OCI-LY1 (cell line): ENCODE data around the gene NEK4.

Experiments
- H2AFZ ChIP-seq: fragments of 200-600 bp; sonication (generic), shearing (Covaris generic); 2 replicates; pipeline ENCODE4 v1.6.0; 2014; ENCODE audit warnings: antibody characterized with exemption, mild to moderate bottlenecking, low read length
- H3F3A ChIP-seq: fragments of 200-600 bp; sonication (generic), shearing (Covaris generic); 2 replicates; pipeline ENCODE4 v1.6.0; 2014; ENCODE audit warnings: mild to moderate bottlenecking, antibody characterized with exemption, low read length, moderate library complexity; ENCODE audit not compliant: insufficient read depth
- H3K27ac ChIP-seq: fragments of 200-600 bp; sonication (generic); 2 replicates; pipeline ENCODE4 v1.5.1; 2014; ENCODE audit warnings: low read length, mixed run types, mild to moderate bottlenecking, low read depth; ENCODE audit not compliant: poor library complexity, severe bottlenecking
- H3K27me3 ChIP-seq: fragments of 200-600 bp; sonication (generic); 2 replicates; pipeline ENCODE4 v1.6.0; 2014; ENCODE audit warnings: antibody characterized with exemption, mild to moderate bottlenecking, low read length, moderate library complexity; ENCODE audit not compliant: insufficient read depth
- H3K36me3 ChIP-seq: fragments of 200-600 bp; sonication (generic); 2 replicates; pipeline ENCODE4 v1.6.1; 2014; ENCODE audit warnings: mild to moderate bottlenecking, antibody characterized with exemption, low read length, moderate library complexity, mixed read lengths; ENCODE audit not compliant: insufficient read depth
- H3K4me1 ChIP-seq: fragments of 200-600 bp; sonication (generic); 2 replicates; pipeline ENCODE4 v1.5.1; 2014; ENCODE audit warnings: mild to moderate bottlenecking, low read length, moderate library complexity; ENCODE audit not compliant: insufficient read depth, severe bottlenecking
- H3K4me2 ChIP-seq: fragments of 200-600 bp; sonication (generic), shearing (Covaris generic); 2 replicates; pipeline ENCODE4 v1.6.1; 2014; ENCODE audit warnings: low read length
- H3K4me3 ChIP-seq: fragments of 200-600 bp; sonication (generic); 2 replicates; pipeline ENCODE4 v1.5.1; 2014; ENCODE audit warnings: low read length, low read depth, mild to moderate bottlenecking, mixed read lengths; ENCODE audit not compliant: poor library complexity, severe bottlenecking
- H3K79me2 ChIP-seq: fragments of 200-600 bp; shearing (Covaris generic); 2 replicates; pipeline ENCODE4 v1.6.1; 2016; ENCODE audit warnings: mixed run types, low read length, mixed read lengths; ENCODE audit not compliant: insufficient read depth
- H3K9ac ChIP-seq: fragments of 200-600 bp; sonication (generic), shearing (Covaris generic); 2 replicates; pipeline ENCODE4 v1.6.1; 2014; ENCODE audit warnings: mild to moderate bottlenecking, low read length, mixed read lengths
- H3K9me2 ChIP-seq: fragments of 200-600 bp; sonication (generic), shearing (Covaris generic); 2 replicates; pipeline ENCODE4 v1.6.1; 2014; ENCODE audit warnings: low read depth, mild to moderate bottlenecking, low read length, mixed read lengths
- H3K9me3 ChIP-seq: fragments of 200-600 bp; shearing (Covaris generic); 2 replicates; pipeline ENCODE4 v1.6.1; 2014; ENCODE audit warnings: low read length, mixed read lengths
- H4K20me1 ChIP-seq: fragments of 200-600 bp; sonication (generic), shearing (Covaris generic); 2 replicates; pipeline ENCODE4 v1.6.0; 2016; ENCODE audit warnings: mild to moderate bottlenecking, low read length; ENCODE audit not compliant: insufficient read depth
- EZH2 ChIP-seq: fragments of 200-600 bp; sonication (generic), shearing (Covaris generic); IDR thresholded peaks from 2 replicates; pipeline ENCODE4 v1.8.0; 2017; ENCODE audit warnings: borderline replicate concordance, mixed run types, mild to moderate bottlenecking, antibody characterized with exemption, low read length, moderate library complexity, mixed read lengths
- TF ChIP-seq, protein P1 (sequence below): fragments of 200-600 bp; sonication (generic), shearing (Covaris generic); IDR thresholded peaks from 2 replicates; pipeline ENCODE4 v1.5.1; 2017; ENCODE audit warnings: mild to moderate bottlenecking, antibody characterized with exemption, low read length, moderate library complexity, mixed read lengths

Gene NEK4

DNA sequence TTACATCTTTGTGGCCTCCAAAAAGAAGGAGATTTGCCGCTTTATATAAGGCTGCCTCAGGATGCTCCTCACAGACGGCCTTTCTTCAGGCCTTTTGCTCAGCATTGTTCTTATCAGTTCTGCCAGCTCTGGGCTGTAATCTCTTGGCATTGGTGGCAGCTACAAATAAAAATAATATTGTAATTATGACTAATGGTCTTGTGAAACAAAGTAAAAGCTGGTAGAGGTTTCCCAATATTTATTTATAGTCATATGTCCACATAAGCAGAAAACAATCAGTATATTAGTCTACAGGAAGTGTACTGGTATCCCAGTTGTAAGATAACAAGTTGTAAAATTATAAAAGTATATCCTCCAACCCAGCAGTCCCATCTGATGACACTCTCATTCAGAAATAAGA is 7.3 kb downstream of the NEK4 start:
- TF ChIP-seq, protein P1, sequence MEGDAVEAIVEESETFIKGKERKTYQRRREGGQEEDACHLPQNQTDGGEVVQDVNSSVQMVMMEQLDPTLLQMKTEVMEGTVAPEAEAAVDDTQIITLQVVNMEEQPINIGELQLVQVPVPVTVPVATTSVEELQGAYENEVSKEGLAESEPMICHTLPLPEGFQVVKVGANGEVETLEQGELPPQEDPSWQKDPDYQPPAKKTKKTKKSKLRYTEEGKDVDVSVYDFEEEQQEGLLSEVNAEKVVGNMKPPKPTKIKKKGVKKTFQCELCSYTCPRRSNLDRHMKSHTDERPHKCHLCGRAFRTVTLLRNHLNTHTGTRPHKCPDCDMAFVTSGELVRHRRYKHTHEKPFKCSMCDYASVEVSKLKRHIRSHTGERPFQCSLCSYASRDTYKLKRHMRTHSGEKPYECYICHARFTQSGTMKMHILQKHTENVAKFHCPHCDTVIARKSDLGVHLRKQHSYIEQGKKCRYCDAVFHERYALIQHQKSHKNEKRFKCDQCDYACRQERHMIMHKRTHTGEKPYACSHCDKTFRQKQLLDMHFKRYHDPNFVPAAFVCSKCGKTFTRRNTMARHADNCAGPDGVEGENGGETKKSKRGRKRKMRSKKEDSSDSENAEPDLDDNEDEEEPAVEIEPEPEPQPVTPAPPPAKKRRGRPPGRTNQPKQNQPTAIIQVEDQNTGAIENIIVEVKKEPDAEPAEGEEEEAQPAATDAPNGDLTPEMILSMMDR, result no peak
- no peak for TF ChIP-seq EZH2
- H3K9me3 ChIP-seq, result no peaks in the 10 kb centered on the region
- no peak overlapping the region for H3K27ac ChIP-seq
- no peaks in the 10 kb centered on the region for H3K79me2 ChIP-seq
- no peaks in the 10 kb centered on the region for H3F3A ChIP-seq
- no peaks in the 10 kb centered on the region for H4K20me1 ChIP-seq
- H3K4me3 ChIP-seq, result no peak overlapping the region
- H2AFZ ChIP-seq, result no peak overlapping the region
- H3K4me1 ChIP-seq, result no peaks in the 10 kb centered on the region
- H3K36me3 ChIP-seq, result peaks cover 75% of the 10 kb centered on the region
- H3K4me2 ChIP-seq, result no peak overlapping the region
- no peaks in the 10 kb centered on the region for H3K9me2 ChIP-seq
- no peaks in the 10 kb centered on the region for H3K27me3 ChIP-seq
- no peak overlapping the region for H3K9ac ChIP-seq

DNA sequence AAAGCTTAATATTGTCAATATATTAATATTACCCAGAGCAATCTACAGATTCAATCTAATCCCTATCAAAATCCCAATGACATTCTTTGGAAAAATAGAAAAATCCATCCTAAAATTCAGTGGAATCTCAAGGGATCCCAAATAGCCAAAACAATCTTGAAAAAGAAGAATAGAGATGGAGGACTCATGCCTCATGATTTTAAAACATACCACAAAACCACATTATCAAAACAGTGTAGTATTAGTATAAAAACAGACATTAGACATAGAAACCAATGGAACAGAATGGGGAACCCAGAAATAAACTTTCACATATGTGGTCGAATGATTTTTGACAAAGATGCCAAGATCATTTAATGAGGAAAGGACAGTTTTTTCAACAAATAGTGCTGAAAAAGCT is 14.6 kb downstream of the NEK4 start:
- no peaks in the 10 kb centered on the region for H3K4me1 ChIP-seq
- H3K4me2 ChIP-seq, result no peak overlapping the region
- H3K4me3 ChIP-seq, result no peak overlapping the region
- H3K27ac ChIP-seq, result no peak overlapping the region
- H3K9ac ChIP-seq, result no peak overlapping the region
- H3K79me2 ChIP-seq, result no peaks in the 10 kb centered on the region
- no peak overlapping the region for H2AFZ ChIP-seq
- H3K36me3 ChIP-seq, result peaks cover 77% of the 10 kb centered on the region
- no peaks in the 10 kb centered on the region for H3F3A ChIP-seq
- no peaks in the 10 kb centered on the region for H3K9me2 ChIP-seq
- H4K20me1 ChIP-seq, result no peaks in the 10 kb centered on the region
- H3K27me3 ChIP-seq, result no peaks in the 10 kb centered on the region
- no peak for TF ChIP-seq EZH2
- no peaks in the 10 kb centered on the region for H3K9me3 ChIP-seq

DNA sequence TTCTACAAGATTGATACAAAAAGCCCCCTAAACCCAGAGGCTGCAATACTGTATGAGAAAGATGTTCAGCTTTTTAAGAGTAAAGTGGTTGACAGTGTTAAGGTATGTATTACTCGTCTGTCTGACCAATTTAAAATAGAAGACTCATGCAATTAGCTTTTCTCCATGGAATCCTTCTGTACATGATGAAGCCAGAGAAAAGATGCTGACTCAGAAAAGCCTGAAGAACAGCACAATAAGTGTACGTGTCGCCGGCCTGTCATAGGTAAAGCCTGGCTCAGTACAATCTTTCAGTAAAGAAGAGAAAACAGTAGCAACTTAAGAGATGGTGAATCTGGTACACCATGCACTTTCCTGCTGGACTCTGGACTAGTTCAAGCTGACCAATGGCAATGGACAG is 16.4 kb downstream of the NEK4 start:
- Histone ChIP-seq H3F3A (no peaks in the 10 kb centered on the region), H3K27ac (no peak overlapping the region), H3K27me3 (no peaks in the 10 kb centered on the region), H3K9me3 (no peaks in the 10 kb centered on the region), H3K9me2 (no peaks in the 10 kb centered on the region), H3K4me3 (no peak overlapping the region), H3K4me1 (no peaks in the 10 kb centered on the region), H3K4me2 (no peak overlapping the region), H3K36me3 (peaks cover 75% of the 10 kb centered on the region), H2AFZ (no peak overlapping the region), H3K79me2 (no peaks in the 10 kb centered on the region), H3K9ac (no peak overlapping the region), H4K20me1 (no peaks in the 10 kb centered on the region)
- TF ChIP-seq, protein P1, result no peak
- no peak for TF ChIP-seq EZH2

DNA sequence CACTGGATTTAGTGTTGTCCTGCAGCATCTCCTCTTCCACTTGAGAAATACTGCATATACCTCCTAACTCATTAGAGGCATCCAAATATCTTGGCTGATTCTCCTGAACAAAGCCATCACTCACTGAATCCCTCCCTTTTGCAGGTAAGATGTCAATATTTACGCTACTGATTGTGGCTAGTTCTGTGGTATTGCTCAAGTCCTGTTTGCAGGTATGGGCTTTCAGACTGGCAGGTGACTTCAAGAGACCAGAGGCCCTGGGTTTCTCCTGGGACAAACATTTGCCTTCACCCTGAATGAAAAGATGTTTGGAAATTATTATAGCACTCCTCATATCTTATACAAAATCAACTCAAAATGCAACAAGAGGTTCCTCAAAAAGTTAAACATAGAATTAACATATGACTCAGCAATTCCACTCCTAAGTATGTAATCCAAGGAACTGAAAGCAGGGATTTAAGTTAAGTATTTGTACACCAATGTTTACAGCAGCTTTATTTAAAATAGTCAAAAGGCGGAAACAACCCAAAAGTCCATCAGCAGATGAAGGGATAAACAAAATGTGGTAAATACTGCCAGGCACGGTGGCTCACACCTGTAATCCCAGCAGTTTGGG is 18.6 kb downstream of the NEK4 start:
- Histone ChIP-seq H3K9ac (no peak overlapping the region), H3K9me2 (no peaks in the 10 kb centered on the region), H3K4me1 (no peaks in the 10 kb centered on the region), H3K4me3 (no peak overlapping the region), H3K79me2 (no peaks in the 10 kb centered on the region), H3K27me3 (no peaks in the 10 kb centered on the region), H3K4me2 (no peak overlapping the region), H3F3A (no peaks in the 10 kb centered on the region), H2AFZ (no peak overlapping the region), H3K36me3 (peaks cover 66% of the 10 kb centered on the region), H3K27ac (no peak overlapping the region), H4K20me1 (no peaks in the 10 kb centered on the region), H3K9me3 (no peaks in the 10 kb centered on the region)
- TF ChIP-seq EZH2, result no peak
- TF ChIP-seq, protein P1, result no peak
